HG03280 (cell line): ENCODE measurements around the gene FRMD4B.

ENCODE experiments used
- ATAC-seq: cut with Tn5 transposase; IDR thresholded peaks from one replicate; pipeline ENCODE4 v1.9.1; 2021; ENCODE audit warnings: mild to moderate bottlenecking, moderate library complexity; ENCODE audit not compliant: unreplicated experiment

Gene FRMD4B

DNA sequence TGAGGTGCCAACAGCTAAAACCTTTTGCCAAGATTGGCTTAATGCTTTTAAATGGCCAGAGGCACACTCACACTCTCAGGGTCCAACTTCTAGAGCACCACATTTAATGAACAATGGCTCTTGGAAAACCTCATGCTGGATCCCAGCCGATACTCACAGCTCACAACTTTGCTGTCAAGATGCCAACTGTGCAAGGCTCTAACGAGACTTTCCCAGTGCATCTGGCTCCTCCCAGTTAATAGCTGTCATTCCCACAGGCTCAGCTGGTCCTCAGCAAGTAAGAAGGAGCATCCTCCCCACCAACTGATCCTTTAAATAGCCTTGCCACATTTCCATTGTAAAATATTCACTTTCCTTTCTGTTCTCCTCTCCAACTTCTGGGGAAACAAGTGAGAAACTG lies 20.3 kb upstream of the FRMD4B start:
- no peak for ATAC-seq

DNA sequence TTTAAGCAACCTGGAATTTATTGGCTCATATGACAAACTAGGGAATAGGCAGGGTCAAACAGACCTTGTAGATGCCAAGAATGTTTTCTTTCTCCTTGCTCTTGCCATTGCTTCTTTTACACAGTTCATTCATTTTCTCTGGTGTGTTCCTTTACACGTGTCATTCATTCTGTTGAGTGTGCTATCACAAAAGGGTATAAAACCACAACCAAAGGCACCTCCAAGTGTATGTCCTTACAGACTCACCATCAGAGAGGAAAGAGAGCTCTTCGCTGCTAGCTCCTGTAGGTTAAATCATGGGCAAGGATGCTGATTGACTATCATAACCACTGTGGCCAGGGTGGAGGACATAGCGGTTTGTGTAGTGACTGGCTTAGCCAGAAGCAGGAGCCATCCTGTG lies 19.2 kb upstream of the FRMD4B start:
- no peak for ATAC-seq

DNA sequence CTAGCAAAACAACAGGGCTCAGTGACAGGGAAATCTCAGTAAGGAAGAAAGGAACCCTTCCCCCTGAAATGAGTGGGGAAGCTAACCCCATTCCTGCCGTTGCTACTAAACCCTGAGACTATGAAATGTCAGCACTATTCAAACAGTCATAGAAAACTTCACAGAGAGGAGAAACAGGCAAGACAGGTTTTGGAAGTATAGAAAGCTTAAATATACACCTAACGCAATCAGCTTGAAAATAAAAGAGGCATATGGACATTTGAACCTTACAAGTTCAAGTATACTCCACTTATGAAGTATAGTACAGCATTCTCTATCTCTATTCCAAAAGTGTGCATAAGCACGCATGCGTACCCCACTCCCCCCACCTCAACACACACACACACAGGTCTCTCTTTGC lies 17.6 kb upstream of the FRMD4B start:
- no peak for ATAC-seq

GRCh38 chr3:69400683-69401082 lies 14.8 kb upstream of the FRMD4B start:
- ATAC-seq: no peak

GRCh38 chr3:69392850-69393249 lies 7.0 kb upstream of the FRMD4B start:
- ATAC-seq: no peak

DNA sequence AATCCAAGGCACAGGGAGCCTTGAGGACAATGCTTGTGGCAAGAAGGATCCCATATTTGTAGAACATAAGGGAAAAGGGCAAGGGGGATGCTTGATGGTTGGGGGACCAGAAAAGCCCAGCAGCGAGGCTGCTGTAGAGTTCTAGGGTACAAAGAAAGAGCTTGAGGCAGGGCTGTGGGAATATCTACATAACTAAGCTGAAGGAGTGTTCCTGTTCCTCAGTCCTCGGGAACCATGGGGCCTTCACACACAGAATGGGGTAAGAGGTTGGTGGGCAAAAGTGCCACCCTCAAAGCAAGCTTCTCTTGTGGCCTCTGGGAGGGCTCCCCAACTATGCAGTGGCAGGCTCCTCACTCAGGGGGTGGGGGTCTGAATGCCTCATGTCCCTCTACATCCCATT lies 6.5 kb upstream of the FRMD4B start:
- no peak for ATAC-seq

- no peak for ATAC-seq
These were observed 5.7 kb upstream of the FRMD4B start for GRCh38 chr3:69391554-69391953.

- ATAC-seq: no peak
These were observed 4.9 kb upstream of the FRMD4B start for GRCh38 chr3:69390771-69391170.

GRCh38 chr3:69389520-69390248 lies 3.8 kb upstream of the FRMD4B start:
- no peak for ATAC-seq

- no peak for ATAC-seq
These were observed 2.4 kb upstream of the FRMD4B start for GRCh38 chr3:69388241-69388640.

- ATAC-seq: no peak
These were observed 883 bp upstream of the FRMD4B start for GRCh38 chr3:69386556-69387385.

GRCh38 chr3:69385123-69385722 lies 665 bp downstream of the FRMD4B start:
- ATAC-seq: no peak

- ATAC-seq: no peak
These were observed 1.6 kb downstream of the FRMD4B start for GRCh38 chr3:69384326-69384725.

DNA sequence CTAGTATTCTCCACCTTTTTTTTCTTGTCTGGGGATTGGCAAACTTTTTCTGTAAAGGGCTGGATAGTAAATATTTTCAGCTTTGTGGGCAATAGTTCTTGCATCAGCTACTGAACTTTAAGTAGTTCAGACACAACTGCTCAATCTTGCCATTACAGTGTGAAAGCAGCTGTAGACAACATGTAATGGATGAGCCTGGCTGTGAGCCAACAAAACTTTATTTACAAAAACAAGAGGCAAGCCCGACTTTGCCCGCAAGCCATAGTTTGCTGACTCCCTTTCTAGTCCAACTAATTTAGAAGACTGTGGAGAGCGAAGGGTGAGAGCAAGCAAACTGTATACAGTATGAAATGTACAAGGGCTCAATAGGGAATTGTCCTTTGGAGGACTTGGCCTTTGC lies 6.2 kb downstream of the FRMD4B start:
- ATAC-seq: no peak

DNA sequence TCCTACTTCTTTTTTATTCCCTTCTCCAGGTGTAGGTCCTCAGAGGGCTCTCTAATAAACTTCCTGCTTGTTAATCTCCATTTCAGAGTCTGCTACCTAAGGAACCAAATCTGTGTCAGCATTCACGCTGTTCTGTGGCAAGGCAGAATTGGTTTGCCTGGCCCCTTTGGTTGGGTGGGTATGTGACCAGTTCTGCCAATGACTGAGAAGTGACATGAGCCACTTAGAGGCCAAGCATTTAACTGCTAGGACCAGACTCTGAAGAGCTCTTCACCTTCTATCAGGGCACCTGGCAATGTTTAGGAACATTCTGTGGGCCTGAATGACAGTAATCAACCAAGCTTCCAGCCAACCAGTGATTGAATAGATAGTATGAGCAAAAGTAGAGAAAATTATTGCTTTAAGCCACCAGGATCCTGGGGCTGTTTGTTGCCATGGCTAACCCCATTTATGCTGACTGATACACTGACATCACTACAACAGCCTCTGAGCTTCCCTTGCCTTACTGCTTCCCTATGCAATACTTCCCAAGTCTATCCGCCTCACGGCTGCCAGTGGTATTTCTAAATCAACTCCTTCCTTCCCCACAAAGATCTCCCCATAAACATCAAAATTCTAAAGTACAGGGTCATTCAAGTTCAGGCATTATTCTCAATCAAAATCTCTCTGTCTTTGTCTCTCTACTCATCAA lies 7.6 kb downstream of the FRMD4B start:
- ATAC-seq: no peak

- no peak for ATAC-seq
These were observed 8.6 kb downstream of the FRMD4B start for GRCh38 chr3:69377262-69377661.

GRCh38 chr3:69376731-69377130 lies 9.2 kb downstream of the FRMD4B start:
- no peak for ATAC-seq

DNA sequence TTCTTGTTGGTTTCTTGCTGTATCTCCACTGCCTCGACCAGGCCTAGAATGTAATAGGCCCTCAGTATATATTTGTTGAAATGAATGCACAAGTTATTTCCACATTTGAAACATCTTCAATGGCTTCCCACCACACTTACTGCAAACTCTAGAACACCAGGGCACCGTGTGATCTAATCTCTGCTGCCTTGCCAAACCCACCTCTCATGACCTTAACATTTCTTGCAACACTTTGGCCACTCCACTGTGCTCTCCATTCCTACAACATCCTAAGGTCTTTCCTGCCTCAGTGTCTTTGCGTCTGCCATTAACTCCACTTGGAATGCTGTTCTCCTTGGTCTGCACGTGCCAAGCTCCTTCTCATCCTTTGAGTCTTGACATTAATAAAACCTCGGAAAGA lies 14.1 kb downstream of the FRMD4B start:
- no peak for ATAC-seq

DNA sequence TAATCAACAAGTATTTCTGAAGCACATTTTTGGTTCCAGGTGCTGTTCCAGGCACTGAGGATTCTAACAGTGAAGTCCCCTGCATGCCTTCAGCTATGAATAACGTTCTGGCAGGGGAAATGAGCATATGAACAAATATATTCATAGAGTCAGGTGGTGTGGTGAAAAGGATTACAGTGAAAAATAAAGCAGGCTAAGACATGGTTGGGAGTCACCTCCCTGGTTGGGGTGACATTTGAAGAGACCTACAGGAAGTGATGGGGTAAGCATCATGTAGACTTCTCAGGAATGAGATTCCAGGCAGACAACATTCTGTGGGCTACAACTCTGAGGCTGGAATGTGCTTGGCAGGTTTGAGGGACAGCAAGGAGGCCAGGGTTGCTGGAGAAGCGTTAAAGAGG lies 15.0 kb downstream of the FRMD4B start:
- no peak for ATAC-seq

GRCh38 chr3:69370156-69370883 lies 15.6 kb downstream of the FRMD4B start:
- ATAC-seq: no peak
